GM15510 (cell line): ENCODE measurements around the gene DDAH1.

Experiments
- POLR2A ChIP-seq: IDR thresholded peaks from 3 replicates; pipeline ENCODE4 v1.6.1; 2011; ENCODE audit warnings: borderline replicate concordance; ENCODE audit not compliant: insufficient read length; ENCODE audit errors: extremely low read depth

Gene DDAH1

GRCh38 chr1:85282424-85282823 is 182.5 kb downstream of the DDAH1 start:
- TF ChIP-seq POLR2A, result no peak

GRCh38 chr1:85280636-85281035 is 184.3 kb downstream of the DDAH1 start:
- TF ChIP-seq POLR2A, result no peak

- no peak for TF ChIP-seq POLR2A
These were observed 185.4 kb downstream of the DDAH1 start for GRCh38 chr1:85279458-85280080.

- no peak for TF ChIP-seq POLR2A
These were observed 186.1 kb downstream of the DDAH1 start for GRCh38 chr1:85278853-85279314.

- no peak for TF ChIP-seq POLR2A
These were observed 187.2 kb downstream of the DDAH1 start for GRCh38 chr1:85277802-85278201.

GRCh38 chr1:85276978-85277639 is 187.8 kb downstream of the DDAH1 start:
- no peak for TF ChIP-seq POLR2A

GRCh38 chr1:85276215-85276977 is 188.6 kb downstream of the DDAH1 start, which contains the start of gene BCL10:
BCL10 (minus strand) TSS chr1:85276632; CDS start chr1:85276352, 280 bp downstream.
- TF ChIP-seq POLR2A, result peak; percentile 73

GRCh38 chr1:85275701-85276214 is 189.2 kb downstream of the DDAH1 start:
- TF ChIP-seq POLR2A, result peak; percentile 31

- TF ChIP-seq POLR2A, result no peak
These were observed 189.9 kb downstream of the DDAH1 start for GRCh38 chr1:85274969-85275453.

GRCh38 chr1:85273397-85273796 is 191.6 kb downstream of the DDAH1 start:
- no peak for TF ChIP-seq POLR2A

- TF ChIP-seq POLR2A, result no peak
These were observed 196.0 kb downstream of the DDAH1 start for GRCh38 chr1:85268801-85269585.
